Neural progenitor cell (in vitro differentiated cells): ENCODE data around the gene NSUN6. TPM values are rescaled to one million over a fixed set of nuclear protein-coding genes. Genes with fewer than 3 reads are reported as not detected.
"Not testable (repeated sequence)": the region's sequence is repeated elsewhere in the genome, so short reads cannot be mapped to it uniquely, and the experiment has no call there.

Experiments
- DNase-seq: peaks from one replicate; pipeline ENCODE4 v3.0.0-alpha.2; 2016; ENCODE audit warnings: low spot score
- H2AFZ ChIP-seq: fragments of 200-600 bp; sonication (generic); replicated peaks from 2 replicates; pipeline ENCODE4 v1.6.1; 2016; ENCODE audit warnings: antibody characterized with exemption
- H3F3A ChIP-seq: fragments of 200-600 bp; sonication (generic); 2 replicates; pipeline ENCODE4 v1.6.1; 2016; ENCODE audit warnings: antibody characterized with exemption, low read depth
- H3K27ac ChIP-seq: fragments of 200-600 bp; sonication (generic); 2 replicates; pipeline ENCODE4 v1.5.1; 2016; ENCODE audit warnings: mild to moderate bottlenecking
- H3K27me3 ChIP-seq: fragments of 200-600 bp; sonication (generic); 2 replicates; pipeline ENCODE4 v1.6.1; 2016; ENCODE audit warnings: mild to moderate bottlenecking, moderate library complexity
- H3K36me3 ChIP-seq: fragments of 200-600 bp; sonication (generic); 2 replicates; pipeline ENCODE4 v1.5.1; 2016
- H3K4me1 ChIP-seq: fragments of 200-600 bp; sonication (generic); 2 replicates; pipeline ENCODE4 v1.6.1; 2016; ENCODE audit warnings: mixed run types
- H3K4me2 ChIP-seq: fragments of 200-600 bp; sonication (generic); 2 replicates; pipeline ENCODE4 v1.6.1; 2016
- H3K4me3 ChIP-seq: fragments of 200-600 bp; sonication (generic); 2 replicates; pipeline ENCODE4 v1.5.1; 2016
- H3K79me2 ChIP-seq: fragments of 200-600 bp; sonication (generic); 2 replicates; pipeline ENCODE4 v1.6.1; 2016; ENCODE audit warnings: low read depth
- H3K9ac ChIP-seq: fragments of 200-600 bp; sonication (generic); 2 replicates; pipeline ENCODE4 v1.6.1; 2016
- H3K9me3 ChIP-seq: fragments of 200-600 bp; sonication (generic); 2 replicates; pipeline ENCODE4 v1.5.1; 2016; ENCODE audit warnings: low read depth
- H4K20me1 ChIP-seq: fragments of 200-600 bp; sonication (generic); 2 replicates; pipeline ENCODE4 v1.6.1; 2016; ENCODE audit warnings: low read depth
- H3K27ac Mint-ChIP-seq: 3 replicates; pipeline ENCODE4 v1.8.0; 2021; ENCODE audit warnings: mixed read lengths
- H3K27me3 Mint-ChIP-seq: 2 replicates; pipeline ENCODE4 v1.8.0; 2022; ENCODE audit warnings: low read depth, mild to moderate bottlenecking, inconsistent platforms, moderate library complexity, mixed read lengths; ENCODE audit not compliant: insufficient read depth
- H3K36me3 Mint-ChIP-seq: 3 replicates; pipeline ENCODE4 v1.8.0; 2021; ENCODE audit warnings: mixed read lengths
- H3K4me1 Mint-ChIP-seq: 3 replicates; pipeline ENCODE4 v1.8.0; 2021; ENCODE audit warnings: mixed read lengths
- H3K4me3 Mint-ChIP-seq: 3 replicates; pipeline ENCODE4 v1.8.0; 2021; ENCODE audit warnings: mild to moderate bottlenecking, moderate library complexity, mixed read lengths
- H3K9me3 Mint-ChIP-seq: 3 replicates; pipeline ENCODE4 v1.8.0; 2020; ENCODE audit warnings: mixed read lengths
- CTCF ChIP-seq: fragments of 200-600 bp; sonication (generic); IDR thresholded peaks from 2 replicates; pipeline ENCODE4 v1.5.1; 2017; ENCODE audit warnings: antibody characterized with exemption, mild to moderate bottlenecking
- EZH2 ChIP-seq: fragments of 200-600 bp; sonication (generic); IDR thresholded peaks from 2 replicates; pipeline ENCODE4 v1.6.1; 2017; ENCODE audit warnings: antibody characterized with exemption, mild to moderate bottlenecking, moderate library complexity
- EZH2phosphoT487 ChIP-seq: fragments of 200-600 bp; sonication (generic); IDR thresholded peaks from 2 replicates; pipeline ENCODE4 v1.6.1; 2017; ENCODE audit warnings: antibody characterized with exemption
- total RNA-seq: library from RNA; depleted of rRNA; stranded (reverse); fragments of >200 nt; gene quantifications from 2 replicates; pipeline ENCODE4 v1.2.3, GENCODE V29; 2015; ENCODE audit warnings: low replicate concordance

Gene NSUN6
- total RNA-seq, 1 donor from 2014 or later, result 21.9 TPM

- peaks cover 2% of the 10 kb centered on the region for H3K36me3 ChIP-seq
- Mint-ChIP-seq H3K4me3 (no peak overlapping the region), H3K27ac (no peak overlapping the region), H3K27me3 (no peaks in the 10 kb centered on the region), H3K36me3 (peaks cover 21% of the 10 kb centered on the region), H3K4me1 (no peaks in the 10 kb centered on the region), H3K9me3 (peaks cover 6% of the 10 kb centered on the region)
- DNase-seq, result no peak
- no peak overlapping the region for H3K4me3 ChIP-seq
- no peaks in the 10 kb centered on the region for H4K20me1 ChIP-seq
- H3K4me2 ChIP-seq, result no peak overlapping the region
- peaks cover 7% of the 10 kb centered on the region for H3K9me3 ChIP-seq
- no peaks in the 10 kb centered on the region for H3K4me1 ChIP-seq
- H2AFZ ChIP-seq, result no peak overlapping the region
- TF ChIP-seq EZH2, result no peak
- no peak overlapping the region for H3K27ac ChIP-seq
- H3K79me2 ChIP-seq, result no peaks in the 10 kb centered on the region
- H3K9ac ChIP-seq, result no peak overlapping the region
- H3F3A ChIP-seq, result no peaks in the 10 kb centered on the region
- H3K27me3 ChIP-seq, result no peaks in the 10 kb centered on the region
These were observed 78.3 kb downstream of the NSUN6 start for GRCh38 chr10:18572959-18573561.

GRCh38 chr10:18571780-18572179 lies 79.6 kb downstream of the NSUN6 start:
- Histone ChIP-seq H4K20me1 (no peaks in the 10 kb centered on the region), H3K27ac (no peak overlapping the region), H3K9me3 (peaks cover 7% of the 10 kb centered on the region), H3F3A (no peaks in the 10 kb centered on the region), H3K4me3 (no peak overlapping the region), H2AFZ (no peak overlapping the region), H3K4me2 (no peak overlapping the region), H3K4me1 (no peaks in the 10 kb centered on the region), H3K79me2 (no peaks in the 10 kb centered on the region), H3K27me3 (no peaks in the 10 kb centered on the region), H3K36me3 (peaks cover 2% of the 10 kb centered on the region), H3K9ac (no peak overlapping the region)
- no peaks in the 10 kb centered on the region for H3K4me1 Mint-ChIP-seq
- TF ChIP-seq CTCF, result no peak
- no peak for TF ChIP-seq EZH2phosphoT487
- no peak for TF ChIP-seq EZH2
- H3K27ac Mint-ChIP-seq, result no peak overlapping the region
- no peaks in the 10 kb centered on the region for H3K27me3 Mint-ChIP-seq
- H3K4me3 Mint-ChIP-seq, result no peak overlapping the region
- H3K9me3 Mint-ChIP-seq, result no peaks in the 10 kb centered on the region
- DNase-seq, result no peak
- H3K36me3 Mint-ChIP-seq, result peaks cover 9% of the 10 kb centered on the region

- no peak overlapping the region for H3K9ac ChIP-seq
- peaks cover 2% of the 10 kb centered on the region for H3K36me3 ChIP-seq
- H4K20me1 ChIP-seq, result no peaks in the 10 kb centered on the region
- H3K4me1 Mint-ChIP-seq, result no peaks in the 10 kb centered on the region
- no peak overlapping the region for H3K27ac ChIP-seq
- H3K4me1 ChIP-seq, result no peaks in the 10 kb centered on the region
- H3K4me3 Mint-ChIP-seq, result no peak overlapping the region
- no peak overlapping the region for H3K27ac Mint-ChIP-seq
- H3F3A ChIP-seq, result no peaks in the 10 kb centered on the region
- H2AFZ ChIP-seq, result no peak overlapping the region
- no peaks in the 10 kb centered on the region for H3K27me3 ChIP-seq
- H3K9me3 Mint-ChIP-seq, result no peaks in the 10 kb centered on the region
- H3K36me3 Mint-ChIP-seq, result peaks cover 6% of the 10 kb centered on the region
- H3K9me3 ChIP-seq, result peaks cover 7% of the 10 kb centered on the region
- H3K4me3 ChIP-seq, result no peak overlapping the region
- no peak for DNase-seq
- no peaks in the 10 kb centered on the region for H3K79me2 ChIP-seq
- no peak overlapping the region for H3K4me2 ChIP-seq
- no peak for TF ChIP-seq EZH2
- TF ChIP-seq EZH2phosphoT487, result no peak
- TF ChIP-seq CTCF, result no peak
- H3K27me3 Mint-ChIP-seq, result no peaks in the 10 kb centered on the region
These were observed 80.3 kb downstream of the NSUN6 start for GRCh38 chr10:18571076-18571475.

GRCh38 chr10:18570386-18570785 lies 81.0 kb downstream of the NSUN6 start:
- H3K9me3 Mint-ChIP-seq, H3K27me3 ChIP-seq, H3K27ac ChIP-seq, H3K27me3 Mint-ChIP-seq, H3K4me1 ChIP-seq, H3K79me2 ChIP-seq, H3K4me1 Mint-ChIP-seq, H3K27ac Mint-ChIP-seq, H3K9me3 ChIP-seq, H3K4me3 ChIP-seq, H3K4me3 Mint-ChIP-seq, H3K36me3 Mint-ChIP-seq, H3K4me2 ChIP-seq, DNase-seq, H3F3A ChIP-seq, H2AFZ ChIP-seq, H3K36me3 ChIP-seq, H4K20me1 ChIP-seq, H3K9ac ChIP-seq: not testable (repeated sequence)
